HL-60 (cell line): Measurements from ENCODE around the gene BRME1.

Experiments used
- CTCF ChIP-seq: IDR thresholded peaks from one replicate; pipeline ENCODE4 v1.5.1; 2011; ENCODE audit warnings: low read length, control low read depth, inconsistent platforms; ENCODE audit not compliant: insufficient read depth
- GABPA ChIP-seq: IDR thresholded peaks from 2 replicates; pipeline ENCODE4 v1.6.1; 2012; ENCODE audit warnings: low read depth
- POLR2AphosphoS5 ChIP-seq: IDR thresholded peaks from 2 replicates; pipeline ENCODE4 v1.6.1; 2012; ENCODE audit warnings: low read depth
- REST ChIP-seq: IDR thresholded peaks from 2 replicates; pipeline ENCODE4 v1.6.1; 2012; ENCODE audit warnings: low read depth; ENCODE audit not compliant: insufficient replicate concordance
- SPI1 ChIP-seq: IDR thresholded peaks from 2 replicates; pipeline ENCODE4 v1.6.1; 2012; ENCODE audit warnings: low read depth, mild to moderate bottlenecking, borderline replicate concordance

- TF ChIP-seq CTCF (no peak), REST (no peak), POLR2AphosphoS5 (no peak), GABPA (no peak), SPI1 (no peak)
Observed at GRCh38 chr19:13839938-13840304, 66.0 kb downstream of the BRME1 start.
